Psoas muscle (tissue), 8 donors: ENCODE measurements around the gene DOCK10. TPM values are rescaled to one million over a fixed set of nuclear protein-coding genes. Genes with fewer than 3 reads are reported as not detected.
"Not testable (repeated sequence)": the region's sequence is repeated elsewhere in the genome, so short reads cannot be mapped to it uniquely, and the experiment has no call there.

Experiments used
- ATAC-seq, 4 donors: fragments of 200-7000 bp; cut with Tn5 transposase; one replicate each; pipeline ENCODE4 v1.9.1; 2020; ENCODE audit warnings: moderate library complexity in 3 of 4, mild to moderate bottlenecking in 2 of 4
- DNase-seq, 2 donors: peaks; one replicate each; pipeline ENCODE4 v3.0.0-alpha.2; 2020
- H3K27ac ChIP-seq: fragments of 200-600 bp; one replicate; pipeline ENCODE4 v1.8.0; 2022
- H3K27me3 ChIP-seq, 3 donors: fragments of 200-600 bp in 1 of 3; one replicate each; pipeline versions ENCODE4 v1.6.1 to v1.8.0; 2013 to 2022; ENCODE audit warnings: low read length in 2 of 3, mild to moderate bottlenecking in 2 of 3, moderate library complexity in 1 of 3; ENCODE audit not compliant: insufficient read depth in 3 of 3
- H3K36me3 ChIP-seq, 2 donors: fragments of 200-600 bp in 1 of 2; one replicate each; pipeline versions ENCODE4 v1.6.1 to v1.8.0; 2013 to 2022; ENCODE audit warnings: low read depth in 1 of 2, mild to moderate bottlenecking in 1 of 2, moderate library complexity in 1 of 2; ENCODE audit not compliant: insufficient read depth in 1 of 2
- H3K4me1 ChIP-seq: fragments of 200-600 bp; one replicate; pipeline ENCODE4 v1.8.0; 2022
- H3K4me3 ChIP-seq: fragments of 200-600 bp; one replicate; pipeline ENCODE4 v1.8.0; 2022; ENCODE audit warnings: mild to moderate bottlenecking
- H3K9me3 ChIP-seq: fragments of 200-600 bp; one replicate; pipeline ENCODE4 v1.8.0; 2022
- CTCF ChIP-seq: fragments of 200-600 bp; IDR thresholded peaks from one replicate; pipeline ENCODE4 v1.8.0; 2022; ENCODE audit warnings: antibody characterized with exemption
- WGBS, 3 donors: extraction: QIAGEN DNeasy Blood & Tissue Kit; methylation state at CpG; one replicate each; pipeline versions ENCODE4 v1.1.6 to v1.1.7; 2013; 5-methylcytosine and 5-hydroxymethylcytosine counted together
- intact Hi-C, 2 donors: fragments of 100-400 bp; cut with DNase I; formaldehyde crosslinking; loops; one replicate each; pipeline versions ENCODE4 v1.11.0 to v1.14.2; 2022
- polyA plus RNA-seq, 3 donors: library from polyadenylated mRNA; stranded (reverse); fragments of 200-250 nt; gene quantifications; one replicate each; pipeline ENCODE4 v1.2.3, GENCODE V29; 2013
- total RNA-seq, 4 donors: library from RNA; stranded (reverse); fragmentation: NEBNext Ultra II Directional in 2 of 4; extraction: Animal tissue kit (Norgen Biotek cat#: 25700) in 2 of 4; gene quantifications; one replicate each; pipeline versions ENCODE4 v1.2.1 to v1.2.4, GENCODE V29; 2021 to 2023
- donor health status: healthy with polysubstance abuse.
- donor health status: DM: no; HTN: no; CAD: no; lungs with moderate emphysema.
- donor health status: Bipolar disorder and iron deficiency.
- donor health status: healthy.
- donor health status: DM: yes; HTN: yes; CAD: no.
- donor health status: DM: no; HTN: no; CAD: no.
- donor health status: DM: no; HTN: no; CAD: no.
- donor health status: DM: yes; HTN: yes; CAD: no.

Gene DOCK10
- total and polyA plus RNA-seq, 7 donors, result 0.17 to 4.4 (median 1.0) TPM

- H3K27me3 ChIP-seq, result no peaks in the 10 kb centered on the region
- H3K27ac ChIP-seq, result no peak overlapping the region
- H3K36me3 ChIP-seq, result no peaks in the 10 kb centered on the region
- 60 to 67% (median 61%) methylated on average over 4 of the region's 4 CpGs for WGBS, 3 donors
- H3K9me3 ChIP-seq, result no peaks in the 10 kb centered on the region
- no peak overlapping the region for H3K4me3 ChIP-seq
- intact Hi-C loops, result no loop called here
- ATAC-seq (no peak), DNase-seq (no peak)
- H3K4me1 ChIP-seq, result no peaks in the 10 kb centered on the region
- TF ChIP-seq CTCF, result no peak
These were observed 93.4 kb downstream of the DOCK10 start for GRCh38 chr2:224948859-224949258.

- Histone ChIP-seq H3K36me3 (no peaks in the 10 kb centered on the region), H3K4me3 (no peak overlapping the region), H3K27me3 (no peaks in the 10 kb centered on the region), H3K27ac (no peak overlapping the region), H3K9me3 (no peaks in the 10 kb centered on the region), H3K4me1 (no peaks in the 10 kb centered on the region)
- intact Hi-C loops, result no loop called here
- no peak for TF ChIP-seq CTCF
- no peak for ATAC-seq
- DNase-seq, result no peak
These were observed 94.3 kb downstream of the DOCK10 start for GRCh38 chr2:224948005-224948404.

- Histone ChIP-seq H3K9me3 (no peaks in the 10 kb centered on the region), H3K4me1 (no peaks in the 10 kb centered on the region), H3K4me3 (no peak overlapping the region), H3K27me3 (no peaks in the 10 kb centered on the region), H3K36me3 (no peaks in the 10 kb centered on the region), H3K27ac (no peak overlapping the region)
- WGBS, 3 donors, result 88 to 91% (median 89%) methylated on average over 4 of the region's 4 CpGs
- ATAC-seq (no peak), DNase-seq (no peak)
- intact Hi-C loops, result no loop called here
- TF ChIP-seq CTCF, result no peak
These were observed 94.7 kb downstream of the DOCK10 start for GRCh38 chr2:224947566-224947965.

GRCh38 chr2:224946895-224947294, 95.4 kb downstream of the DOCK10 start:
- Histone ChIP-seq H3K27ac (no peak overlapping the region), H3K36me3 (no peaks in the 10 kb centered on the region), H3K4me3 (peak overlapping the region; percentile 31), H3K27me3 (no peaks in the 10 kb centered on the region), H3K9me3 (no peaks in the 10 kb centered on the region), H3K4me1 (no peaks in the 10 kb centered on the region)
- DNase-seq (no peak), ATAC-seq (no peak)
- 61 to 72% (median 68%) methylated on average over 7 of the region's 7 CpGs for WGBS, 3 donors
- no peak for TF ChIP-seq CTCF
- intact Hi-C loops, result no loop called here

GRCh38 chr2:224944707-224945547, 97.3 kb downstream of the DOCK10 start:
- Histone ChIP-seq H3K27ac (no peak overlapping the region), H3K4me1 (no peaks in the 10 kb centered on the region), H3K36me3 (no peaks in the 10 kb centered on the region), H3K4me3 (no peak overlapping the region), H3K27me3 (no peaks in the 10 kb centered on the region), H3K9me3 (no peaks in the 10 kb centered on the region)
- ATAC-seq, result no peak
- intact Hi-C loops, result no loop called here
- DNase-seq, result no peak
- TF ChIP-seq CTCF, result no peak
- 61 to 68% (median 67%) methylated on average over 8 of the region's 8 CpGs for WGBS, 3 donors

- DNase-seq, intact Hi-C loops, H3K4me3 ChIP-seq, ATAC-seq, H3K27ac ChIP-seq, H3K27me3 ChIP-seq, H3K36me3 ChIP-seq, H3K9me3 ChIP-seq, H3K4me1 ChIP-seq: not testable (repeated sequence)
- WGBS, 3 donors, result 88 to 91% (median 89%) methylated on average over 8 of the region's 8 CpGs
These were observed 98.6 kb downstream of the DOCK10 start for GRCh38 chr2:224943601-224944041.
